ENCODE measurements around the gene P2RY2. TPM values are rescaled to one million over a fixed set of nuclear protein-coding genes. Genes with fewer than 3 reads are reported as not detected.

The P2RY2 gene
- total and polyA plus RNA-seq, 2 donors (not counting 1 experiment from before 2014, with no cell fraction given) = 0.12 to 0.37 TPM

DNA sequence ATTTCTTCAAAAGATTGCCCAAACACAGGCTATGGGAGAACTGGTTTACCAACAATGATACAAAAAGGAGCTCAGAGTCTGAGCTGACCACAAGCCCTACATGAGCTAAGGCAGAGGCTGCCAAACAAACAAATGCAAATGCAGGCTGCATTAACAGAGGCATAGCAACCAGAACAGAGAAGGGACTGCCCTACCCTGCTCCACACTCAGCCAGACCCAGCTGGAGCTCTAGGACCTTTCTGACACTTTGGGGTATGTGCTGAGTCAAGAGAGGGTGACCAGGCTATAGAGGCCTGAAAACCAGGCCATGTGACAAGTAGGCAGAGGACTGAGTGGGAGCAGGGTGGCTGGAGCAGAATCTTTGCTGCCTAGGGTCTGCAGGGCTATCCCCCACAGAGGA is 17.8 kb upstream of the P2RY2 start:
- ChIA-PET CTCF (interaction anchor here (1.1 to 1.4 kb wide), 2 partner anchors 11 to 16 kb away, joined by 3 to 4 read pairs; no protein-coding TSS in a partner anchor), POLR2A (no interaction called here)
- Histone ChIP-seq H3K79me2 (ENCODE audit: control insufficient read depth, insufficient read depth, low read length) (no peaks in the 10 kb centered on the region), H3K4me3 (ENCODE audit: control extremely low read depth in 1 of 5, extremely low read depth in 1 of 5, insufficient read depth in 1 of 5, low read depth in 2 of 5, low read length in 4 of 5) (no peak overlapping the region), H2AFZ (ENCODE audit: insufficient read depth, low read depth, low read length, poor library complexity, severe bottlenecking) (no peak overlapping the region), H3K9ac (ENCODE audit: low read length) (no peak overlapping the region), H3K4me2 (replicated peaks; ENCODE audit: low read depth, low read length, poor library complexity, severe bottlenecking) (no peak overlapping the region), H3K9me3 (ENCODE audit: control extremely low read depth in 1 of 3, control insufficient read depth in 2 of 3, insufficient read depth in 1 of 3, low read length in 2 of 3) (no peaks in the 10 kb centered on the region), H3K36me3 (replicated peaks in 1 of 2; ENCODE audit: control extremely low read depth in 1 of 2, control insufficient read depth in 1 of 2, extremely low read depth in 1 of 2, insufficient read depth in 2 of 2, low read length in 1 of 2) (no peaks in the 10 kb centered on the region), H3K4me1 (ENCODE audit: control insufficient read depth in 2 of 2, insufficient read depth in 2 of 2, low read length in 2 of 2) (peaks cover 0 to 5% of the 10 kb centered on the region in 2 donors), H3K27me3 (replicated peaks in 1 of 4; ENCODE audit: control extremely low read depth in 1 of 4, control insufficient read depth in 3 of 4, insufficient read depth in 4 of 4, low read length in 3 of 4) (peaks cover 0 to 3% (median 0%) of the 10 kb centered on the region in 4 experiments), H4K20me1 (ENCODE audit: control insufficient read depth, insufficient read depth, low read length, poor library complexity, severe bottlenecking) (no peaks in the 10 kb centered on the region), H3K27ac (ENCODE audit: low read length in 2 of 2) (no peak overlapping the region)
- no peak for DNase-seq
- Mint-ChIP-seq H3K9me3 (ENCODE audit: insufficient read depth) (no peaks in the 10 kb centered on the region), H3K27ac (no peak overlapping the region), H3K27me3 (peaks cover 11% of the 10 kb centered on the region), H3K4me1 (peaks cover 2% of the 10 kb centered on the region), H3K4me3 (no peak overlapping the region)
- TF ChIP-seq, protein P1, sequence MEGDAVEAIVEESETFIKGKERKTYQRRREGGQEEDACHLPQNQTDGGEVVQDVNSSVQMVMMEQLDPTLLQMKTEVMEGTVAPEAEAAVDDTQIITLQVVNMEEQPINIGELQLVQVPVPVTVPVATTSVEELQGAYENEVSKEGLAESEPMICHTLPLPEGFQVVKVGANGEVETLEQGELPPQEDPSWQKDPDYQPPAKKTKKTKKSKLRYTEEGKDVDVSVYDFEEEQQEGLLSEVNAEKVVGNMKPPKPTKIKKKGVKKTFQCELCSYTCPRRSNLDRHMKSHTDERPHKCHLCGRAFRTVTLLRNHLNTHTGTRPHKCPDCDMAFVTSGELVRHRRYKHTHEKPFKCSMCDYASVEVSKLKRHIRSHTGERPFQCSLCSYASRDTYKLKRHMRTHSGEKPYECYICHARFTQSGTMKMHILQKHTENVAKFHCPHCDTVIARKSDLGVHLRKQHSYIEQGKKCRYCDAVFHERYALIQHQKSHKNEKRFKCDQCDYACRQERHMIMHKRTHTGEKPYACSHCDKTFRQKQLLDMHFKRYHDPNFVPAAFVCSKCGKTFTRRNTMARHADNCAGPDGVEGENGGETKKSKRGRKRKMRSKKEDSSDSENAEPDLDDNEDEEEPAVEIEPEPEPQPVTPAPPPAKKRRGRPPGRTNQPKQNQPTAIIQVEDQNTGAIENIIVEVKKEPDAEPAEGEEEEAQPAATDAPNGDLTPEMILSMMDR (IDR thresholded peaks at IDR 0.05) = no peak
- TF ChIP-seq EZH2 (IDR thresholded peaks at IDR 0.05; ENCODE audit: borderline replicate concordance, insufficient read depth, low read depth, low read length, poor library complexity, severe bottlenecking) = no peak
- intact Hi-C loops (cut with micrococcal nuclease) = no loop called here
- ATAC-seq (ENCODE audit: low read depth) = no peak

DNA sequence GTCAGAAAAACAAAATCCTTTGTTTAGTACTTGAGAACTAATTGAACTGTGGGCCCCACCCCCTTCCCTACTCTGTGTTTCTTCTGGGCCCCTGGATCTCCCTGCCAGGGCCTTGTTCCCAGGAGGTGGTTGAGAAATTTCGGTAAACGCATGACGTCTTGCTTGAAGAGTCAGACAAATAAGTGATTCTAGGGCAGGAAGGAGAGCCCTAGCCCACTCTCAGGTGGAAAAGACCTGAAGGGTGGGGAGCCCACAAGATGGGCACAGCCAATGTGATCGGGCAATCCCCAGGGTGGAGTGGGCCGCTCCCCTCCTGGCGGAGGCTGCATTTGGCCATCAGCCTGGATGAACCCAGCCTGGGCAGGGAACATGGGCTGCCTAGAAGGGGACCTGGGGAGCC is 16.8 kb upstream of the P2RY2 start:
- TF ChIP-seq, protein P1 (IDR thresholded peaks at IDR 0.05) = no peak
- TF ChIP-seq EZH2 (IDR thresholded peaks at IDR 0.05; ENCODE audit: borderline replicate concordance, insufficient read depth, low read depth, low read length, poor library complexity, severe bottlenecking) = no peak
- H3K27me3 ChIP-seq (replicated peaks in 1 of 4; ENCODE audit: control extremely low read depth in 1 of 4, control insufficient read depth in 3 of 4, insufficient read depth in 4 of 4, low read length in 3 of 4) = peaks cover 0 to 3% (median 0%) of the 10 kb centered on the region in 4 experiments
- H3K9me3 ChIP-seq (ENCODE audit: control extremely low read depth in 1 of 3, control insufficient read depth in 2 of 3, insufficient read depth in 1 of 3, low read length in 2 of 3) = no peaks in the 10 kb centered on the region
- no peak overlapping the region for H3K9ac ChIP-seq (ENCODE audit: low read length)
- peaks cover 2% of the 10 kb centered on the region for H3K4me1 Mint-ChIP-seq
- peaks cover 0 to 5% of the 10 kb centered on the region in 2 donors for H3K4me1 ChIP-seq (ENCODE audit: control insufficient read depth in 2 of 2, insufficient read depth in 2 of 2, low read length in 2 of 2)
- H3K27ac ChIP-seq (ENCODE audit: low read length in 2 of 2) = no peak overlapping the region
- no peak for DNase-seq
- ChIA-PET POLR2A (no interaction called here), CTCF (interaction anchor here (1.1 to 1.4 kb wide), 2 partner anchors 12 to 17 kb away, joined by 3 to 4 read pairs; no protein-coding TSS in a partner anchor)
- no peak overlapping the region for H3K4me2 ChIP-seq (replicated peaks; ENCODE audit: low read depth, low read length, poor library complexity, severe bottlenecking)
- no peaks in the 10 kb centered on the region for H3K9me3 Mint-ChIP-seq (ENCODE audit: insufficient read depth)
- H3K27ac Mint-ChIP-seq = no peak overlapping the region
- no peaks in the 10 kb centered on the region for H3K79me2 ChIP-seq (ENCODE audit: control insufficient read depth, insufficient read depth, low read length)
- intact Hi-C loops (cut with micrococcal nuclease) = no loop called here
- H3K4me3 ChIP-seq (ENCODE audit: control extremely low read depth in 1 of 5, extremely low read depth in 1 of 5, insufficient read depth in 1 of 5, low read depth in 2 of 5, low read length in 4 of 5) = no peak overlapping the region
- peaks cover 19% of the 10 kb centered on the region for H3K27me3 Mint-ChIP-seq
- no peak for ATAC-seq (ENCODE audit: low read depth)
- H2AFZ ChIP-seq (ENCODE audit: insufficient read depth, low read depth, low read length, poor library complexity, severe bottlenecking) = no peak overlapping the region
- 96% methylated on average over 6 of the region's 6 CpGs for WGBS (ENCODE audit: insufficient coverage)
- H4K20me1 ChIP-seq (ENCODE audit: control insufficient read depth, insufficient read depth, low read length, poor library complexity, severe bottlenecking) = no peaks in the 10 kb centered on the region
- no peaks in the 10 kb centered on the region for H3K36me3 ChIP-seq (replicated peaks in 1 of 2; ENCODE audit: control extremely low read depth in 1 of 2, control insufficient read depth in 1 of 2, extremely low read depth in 1 of 2, insufficient read depth in 2 of 2, low read length in 1 of 2)
- no peak overlapping the region for H3K4me3 Mint-ChIP-seq

Data from B cell (primary cell).